HCT116 (cell line): ENCODE results near the gene CDYL2. TPM values are rescaled to one million over a fixed set of nuclear protein-coding genes. Genes with fewer than 3 reads are reported as not detected.
"Not testable (repeated sequence)": the region's sequence is repeated elsewhere in the genome, so short reads cannot be mapped to it uniquely, and the experiment has no call there.

Experiments
- ATAC-seq: fragments of 200-7000 bp; cut with Tn5 transposase; 2 replicates; pipeline ENCODE4 v1.9.1; 2020; ENCODE audit warnings: mild to moderate bottlenecking, moderate library complexity
- BruUV-seq: library from RNA; stranded (reverse); fragments of 400-500 nt; replicated peaks from 2 replicates; lab custom pipeline; 2021; lab: Mats Ljungman, UMichigan
- CTCF ChIA-PET: fragments of 300-600 bp; sonication (Branson Sonifier 250); formaldehyde crosslinking; loops from one replicate; lab custom pipeline; 2021; ENCODE audit warnings: antibody characterized with exemption; lab: Charles Lee
- POLR2A ChIA-PET: fragments of 300-600, 350-600 bp; sonication (Branson Sonifier 250); formaldehyde crosslinking; loops from one replicate; lab custom pipeline; 2021; ENCODE audit warnings: antibody characterized with exemption; lab: Charles Lee
- RAD21 ChIA-PET, 2 experiments: fragments of 300-600 bp; sonication (Branson Sonifier 250); formaldehyde crosslinking; loops; one replicate each; lab custom pipeline; 2023; ENCODE audit warnings: low total read pairs in 2 of 2; ENCODE audit not compliant: uncharacterized antibody in 2 of 2, unreplicated experiment in 2 of 2, low non-redundant PET in 1 of 2; lab: Charles Lee
- DNase-seq: peaks from one replicate; pipeline ENCODE4 v3.0.0-alpha.2; 2010; ENCODE audit warnings: low read depth, low spot score
- H2AFZ ChIP-seq: fragments of 200-600 bp; shearing (Covaris generic), sonication (generic); 2 replicates; pipeline ENCODE4 v1.6.1; 2017; ENCODE audit warnings: low read depth, mixed run types, mixed read lengths, antibody characterized with exemption, low read length; ENCODE audit not compliant: poor library complexity, severe bottlenecking
- H3K27ac ChIP-seq: 2 replicates; pipeline ENCODE4 v1.5.1; 2012; ENCODE audit warnings: low read depth, low read length
- H3K27me3 ChIP-seq: fragments of 200-600 bp; sonication (generic); 2 replicates; pipeline ENCODE4 v1.6.1; 2016; ENCODE audit warnings: mixed run types, low read length, mixed read lengths; ENCODE audit not compliant: insufficient read depth
- H3K36me3 ChIP-seq, 2 experiments: fragments of 200-500 bp in 1 of 2; fragments of 200-600 bp in 1 of 2; sonication (Bioruptor generic) in 1 of 2; sonication (generic) in 1 of 2; 2 replicates each; pipeline versions ENCODE4 v1.5.1 to v1.6.1; 2014 to 2016; ENCODE audit warnings: low read length in 2 of 2, inconsistent platforms in 1 of 2, mixed read lengths in 1 of 2, mixed run types in 1 of 2; ENCODE audit not compliant: insufficient read depth in 2 of 2, control insufficient read depth in 1 of 2
- H3K4me1 ChIP-seq, 2 experiments: fragments of 200-600 bp in 1 of 2; sonication (generic) in 1 of 2; 2 replicates each; pipeline versions ENCODE4 v1.5.1 to v1.6.1; 2012 to 2017; ENCODE audit warnings: low read length in 2 of 2, inconsistent platforms in 1 of 2, mild to moderate bottlenecking in 1 of 2, mixed read lengths in 1 of 2, mixed run types in 1 of 2, moderate library complexity in 1 of 2; ENCODE audit not compliant: insufficient read depth in 2 of 2, control insufficient read depth in 1 of 2
- H3K4me2 ChIP-seq: fragments of 200-600 bp; sonication (generic); 2 replicates; pipeline ENCODE4 v1.6.1; 2017; ENCODE audit warnings: mixed run types, low read length, mixed read lengths
- H3K4me3 ChIP-seq, 2 experiments: fragments of 200-600 bp in 1 of 2; sonication (generic) in 1 of 2; replicated peaks in 1 of 2; 2 replicates each; pipeline ENCODE4 v1.5.1; 2011 to 2016; ENCODE audit warnings: low read length in 2 of 2, control low read depth in 1 of 2, low read depth in 1 of 2, mild to moderate bottlenecking in 1 of 2, mixed read lengths in 1 of 2, mixed run types in 1 of 2
- H3K79me2 ChIP-seq: fragments of 200-600 bp; sonication (generic); 2 replicates; pipeline ENCODE4 v1.6.1; 2017; ENCODE audit warnings: mild to moderate bottlenecking, mixed run types, low read length, moderate library complexity, mixed read lengths; ENCODE audit not compliant: insufficient read depth
- H3K9ac ChIP-seq: fragments of 200-600 bp; sonication (generic); 2 replicates; pipeline ENCODE4 v1.6.1; 2016; ENCODE audit warnings: low read length, mixed read lengths
- H3K9me2 ChIP-seq: fragments of 200-600 bp; sonication (generic), shearing (Covaris generic); 2 replicates; pipeline ENCODE4 v1.6.1; 2017; ENCODE audit warnings: mixed run types, mild to moderate bottlenecking, moderate library complexity; ENCODE audit not compliant: insufficient read depth
- H3K9me3 ChIP-seq, 2 experiments: fragments of 200-500 bp in 1 of 2; fragments of 200-600 bp in 1 of 2; sonication (Bioruptor generic) in 1 of 2; sonication (generic) in 1 of 2; 2 replicates each; pipeline ENCODE4 v1.6.1; 2014 to 2017; ENCODE audit warnings: low read length in 2 of 2, mixed read lengths in 2 of 2, inconsistent platforms in 1 of 2, low read depth in 1 of 2, mild to moderate bottlenecking in 1 of 2, mixed run types in 1 of 2, moderate library complexity in 1 of 2; ENCODE audit not compliant: control insufficient read depth in 1 of 2, insufficient read depth in 1 of 2
- H4K20me1 ChIP-seq: fragments of 200-600 bp; sonication (generic), shearing (Covaris generic); 2 replicates; pipeline ENCODE4 v1.6.1; 2017; ENCODE audit warnings: mixed run types, mild to moderate bottlenecking, moderate library complexity; ENCODE audit not compliant: insufficient read depth
- CBX3 ChIP-seq: IDR thresholded peaks from 2 replicates; pipeline ENCODE4 v1.6.1; 2012; ENCODE audit warnings: low read depth
- CEBPB ChIP-seq: IDR thresholded peaks from 2 replicates; pipeline ENCODE4 v1.6.1; 2012; ENCODE audit warnings: low read depth
- EGR1 ChIP-seq: IDR thresholded peaks from 2 replicates; pipeline ENCODE4 v1.6.1; 2012; ENCODE audit warnings: low read depth
- EZH2 ChIP-seq: fragments of 200-600 bp; sonication (generic); IDR thresholded peaks from 2 replicates; pipeline ENCODE4 v1.6.1; 2017; ENCODE audit warnings: antibody characterized with exemption, mixed run types
- EZH2phosphoT487 ChIP-seq: fragments of 200-600 bp; IDR thresholded peaks from 2 replicates; pipeline ENCODE4 v1.6.1; 2018; ENCODE audit warnings: antibody characterized with exemption, borderline replicate concordance
- JUND ChIP-seq: IDR thresholded peaks from 2 replicates; pipeline ENCODE4 v1.6.1; 2012
- POLR2AphosphoS5 ChIP-seq: IDR thresholded peaks from 2 replicates; pipeline ENCODE4 v1.6.1; 2011; ENCODE audit warnings: mild to moderate bottlenecking, low read depth, low read length, moderate library complexity
- RAD21 ChIP-seq: IDR thresholded peaks from 2 replicates; pipeline ENCODE4 v1.6.1; 2012; ENCODE audit warnings: low read depth, mild to moderate bottlenecking
- SIN3A ChIP-seq: IDR thresholded peaks from 2 replicates; pipeline ENCODE4 v1.6.1; 2012; ENCODE audit warnings: low read depth
- SP1 ChIP-seq: IDR thresholded peaks from 2 replicates; pipeline ENCODE4 v1.6.1; 2012; ENCODE audit warnings: low read depth
- SRF ChIP-seq: IDR thresholded peaks from 2 replicates; pipeline ENCODE4 v1.6.1; 2012; ENCODE audit warnings: low read depth
- TCF7L2 ChIP-seq: IDR thresholded peaks from 2 replicates; pipeline ENCODE4 v1.7.0; 2011; ENCODE audit warnings: borderline replicate concordance, inconsistent platforms; ENCODE audit not compliant: insufficient read depth, insufficient read length; ENCODE audit errors: extremely low read depth
- YY1 ChIP-seq: IDR thresholded peaks from 2 replicates; pipeline ENCODE4 v1.6.1; 2011; ENCODE audit warnings: low read length, low read depth, moderate library complexity, mild to moderate bottlenecking; ENCODE audit not compliant: insufficient replicate concordance; ENCODE audit errors: extremely low read depth
- ZFX ChIP-seq: fragments of 450-650 bp; IDR thresholded peaks from 2 replicates; pipeline ENCODE4 v1.6.1; 2017
- ZNF274 ChIP-seq: fragments of 200-500 bp; sonication (Bioruptor generic); IDR thresholded peaks from 2 replicates; pipeline ENCODE4 v1.6.1; 2014; ENCODE audit warnings: mild to moderate bottlenecking, low read depth, low read length, inconsistent platforms
- intact Hi-C: fragments of 100-400 bp; cut with micrococcal nuclease; formaldehyde crosslinking; loops from 2 replicates; pipeline ENCODE4 v1.10.0; 2022
- total RNA-seq: library from RNA; stranded (reverse); gene quantifications from one replicate; pipeline ENCODE4 v1.2.1, GENCODE V29; 2021; ENCODE audit not compliant: unreplicated experiment
- TF ChIP-seq, protein P1 (sequence below): IDR thresholded peaks from 2 replicates; pipeline ENCODE4 v1.6.1; 2012

Gene CDYL2
- total RNA-seq, 1 experiment from 2014 or later = 0.10 TPM

- ATAC-seq = no peak
- no TSS peak for BruUV-seq
- TF ChIP-seq EZH2 (no peak), ZFX (no peak), SRF (no peak), ZNF274 (no peak), SP1 (no peak), TCF7L2 (no peak), EZH2phosphoT487 (no peak), CBX3 (no peak), SIN3A (no peak)
- TF ChIP-seq, protein P1, sequence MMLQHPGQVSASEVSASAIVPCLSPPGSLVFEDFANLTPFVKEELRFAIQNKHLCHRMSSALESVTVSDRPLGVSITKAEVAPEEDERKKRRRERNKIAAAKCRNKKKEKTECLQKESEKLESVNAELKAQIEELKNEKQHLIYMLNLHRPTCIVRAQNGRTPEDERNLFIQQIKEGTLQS = no peak
- TF ChIP-seq, all 23 proteins: peak for 0
- Histone ChIP-seq H3K4me1 (no peaks in the 10 kb centered on the region), H3K9me3 (no peaks in the 10 kb centered on the region), H3K9ac (no peak overlapping the region), H2AFZ (no peak overlapping the region), H3K4me3 (no peak overlapping the region), H4K20me1 (no peaks in the 10 kb centered on the region), H3K79me2 (no peaks in the 10 kb centered on the region), H3K27me3 (no peaks in the 10 kb centered on the region), H3K36me3 (no peaks in the 10 kb centered on the region), H3K9me2 (no peaks in the 10 kb centered on the region), H3K27ac (no peak overlapping the region), H3K4me2 (no peak overlapping the region)
- ChIA-PET RAD21 (no interaction called here), POLR2A (no interaction called here), CTCF (no interaction called here)
- DNase-seq = no peak
- intact Hi-C loops = no loop called here
These were observed 13.6 kb downstream of the CDYL2 start for GRCh38 chr16:80790751-80791150.

DNA sequence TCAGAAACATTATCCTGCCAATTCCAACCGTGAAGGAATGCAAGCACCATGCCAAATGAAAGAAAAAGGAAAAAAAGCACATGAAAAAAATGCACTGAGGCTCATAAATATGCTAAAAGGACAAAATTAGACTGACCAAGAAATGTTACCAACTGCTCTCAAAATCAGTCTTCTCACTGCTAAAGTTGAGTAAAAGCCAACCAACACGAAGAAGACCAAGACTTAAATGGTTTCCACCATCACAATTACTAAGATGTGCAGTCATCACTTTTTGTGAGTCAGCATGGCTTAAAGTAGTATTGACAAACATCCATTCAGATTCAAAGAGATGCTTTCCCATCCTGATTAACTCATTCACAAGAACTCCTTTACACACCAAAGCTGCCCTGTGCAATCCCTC is 16.4 kb downstream of the CDYL2 start:
- Histone ChIP-seq H3K27ac (no peak overlapping the region), H3K4me3 (no peak overlapping the region), H3K79me2 (no peaks in the 10 kb centered on the region), H3K4me1 (no peaks in the 10 kb centered on the region), H3K9ac (no peak overlapping the region), H3K9me3 (no peaks in the 10 kb centered on the region), H4K20me1 (no peaks in the 10 kb centered on the region), H3K4me2 (no peak overlapping the region), H2AFZ (no peak overlapping the region), H3K9me2 (no peaks in the 10 kb centered on the region), H3K36me3 (no peaks in the 10 kb centered on the region), H3K27me3 (no peaks in the 10 kb centered on the region)
- ChIA-PET CTCF (no interaction called here), RAD21 (no interaction called here), POLR2A (no interaction called here)
- no peak for DNase-seq
- no TSS peak for BruUV-seq
- ATAC-seq = no peak
- intact Hi-C loops = no loop called here
- no peak for TF ChIP-seq YY1
- TF ChIP-seq SIN3A = no peak
- no peak for TF ChIP-seq JUND
- no peak for TF ChIP-seq ZFX
- no peak for TF ChIP-seq CBX3
- TF ChIP-seq SP1 = no peak
- TF ChIP-seq CEBPB = no peak
- no peak for TF ChIP-seq TCF7L2
- no peak for TF ChIP-seq EGR1
- TF ChIP-seq, protein P1 = no peak
- no peak for TF ChIP-seq EZH2
- no peak for TF ChIP-seq POLR2AphosphoS5
- no peak for TF ChIP-seq RAD21
- no peak for TF ChIP-seq SRF

DNA sequence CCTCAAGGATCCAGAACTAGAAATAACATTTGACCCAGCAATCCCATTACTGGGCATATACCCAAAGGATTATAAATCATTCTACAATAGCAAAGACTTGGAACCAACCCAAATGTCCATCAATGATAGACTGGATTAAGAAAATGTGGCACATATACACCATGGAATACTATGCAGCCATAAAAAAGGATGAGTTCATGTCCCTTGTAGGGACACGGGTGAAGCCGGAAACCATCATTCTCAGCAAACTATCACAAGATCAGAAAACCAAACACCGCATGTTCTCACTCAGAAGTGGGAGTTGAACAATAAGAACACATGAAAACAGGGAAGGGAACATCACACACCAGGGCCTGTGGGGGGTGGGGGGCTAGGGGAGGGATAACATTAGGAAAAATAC is 17.8 kb downstream of the CDYL2 start:
- H2AFZ ChIP-seq, ATAC-seq, DNase-seq, POLR2A ChIA-PET, CTCF ChIA-PET, RAD21 ChIA-PET, H3K4me1 ChIP-seq, BruUV-seq, H3K9me2 ChIP-seq, H3K9ac ChIP-seq, H3K79me2 ChIP-seq, H3K27ac ChIP-seq, H3K36me3 ChIP-seq, H3K4me3 ChIP-seq, H3K27me3 ChIP-seq, intact Hi-C loops, H4K20me1 ChIP-seq, H3K4me2 ChIP-seq, H3K9me3 ChIP-seq: not testable (repeated sequence)
